CD14-positive monocyte (primary cell): ENCODE measurements around the gene TSPAN7. TPM values are rescaled to one million over a fixed set of nuclear protein-coding genes. Genes with fewer than 3 reads are reported as not detected.

Experiments
- DNase-seq, 3 donors: peaks; one replicate each; pipeline ENCODE4 v3.0.0-alpha.2; 2011 to 2022
- H2AFZ ChIP-seq: 2 replicates; pipeline ENCODE4 v1.6.0; 2012; ENCODE audit warnings: mild to moderate bottlenecking, low read depth, low read length, inconsistent platforms; ENCODE audit not compliant: insufficient read depth, poor library complexity, severe bottlenecking
- H3K27ac ChIP-seq, 2 donors: 1 replicate in 1 of 2; 2 replicates in 1 of 2; pipeline ENCODE4 v1.5.1; 2012 to 2013; ENCODE audit warnings: low read length in 2 of 2, control low read depth in 1 of 2, inconsistent platforms in 1 of 2, low read depth in 1 of 2, mild to moderate bottlenecking in 1 of 2
- H3K27me3 ChIP-seq, 2 donors: one replicate each; pipeline versions ENCODE4 v1.6.0 to v1.6.1; 2011 to 2013; ENCODE audit warnings: low read length in 2 of 2; ENCODE audit not compliant: control insufficient read depth in 2 of 2, insufficient read depth in 2 of 2
- H3K36me3 ChIP-seq, 2 donors: replicated peaks in 1 of 2; 1 replicate in 1 of 2; 2 replicates in 1 of 2; pipeline versions ENCODE4 v1.5.1 to v1.6.1; 2012 to 2013; ENCODE audit warnings: low read length in 2 of 2, control low read depth in 1 of 2, inconsistent platforms in 1 of 2, mild to moderate bottlenecking in 1 of 2; ENCODE audit not compliant: insufficient read depth in 2 of 2, control insufficient read depth in 1 of 2
- H3K4me1 ChIP-seq, 2 donors: 1 replicate in 1 of 2; 2 replicates in 1 of 2; pipeline versions ENCODE4 v1.5.1 to v1.6.1; 2012 to 2013; ENCODE audit warnings: low read length in 2 of 2, control low read depth in 1 of 2, inconsistent platforms in 1 of 2, mild to moderate bottlenecking in 1 of 2, moderate library complexity in 1 of 2; ENCODE audit not compliant: insufficient read depth in 2 of 2, control insufficient read depth in 1 of 2
- H3K4me2 ChIP-seq: replicated peaks from 2 replicates; pipeline ENCODE3; 2012; ENCODE audit warnings: low read length, moderate library complexity, mild to moderate bottlenecking; ENCODE audit not compliant: poor library complexity, severe bottlenecking; ENCODE audit errors: extremely low read depth
- H3K4me3 ChIP-seq, 3 experiments: fragments of 200-600 bp in 1 of 3; sonication (generic) in 1 of 3; replicated peaks in 1 of 3; 1 replicate in 2 of 3; 2 replicates in 1 of 3; pipeline ENCODE4 v1.5.1; 2011 to 2013; ENCODE audit warnings: low read length in 3 of 3, mild to moderate bottlenecking in 3 of 3, control low read depth in 2 of 3, low read depth in 2 of 3, inconsistent platforms in 1 of 3, moderate library complexity in 1 of 3
- H3K79me2 ChIP-seq: 2 replicates; pipeline ENCODE4 v1.6.0; 2012; ENCODE audit warnings: mild to moderate bottlenecking, control low read depth, inconsistent platforms, low read length, moderate library complexity; ENCODE audit not compliant: insufficient read depth
- H3K9ac ChIP-seq: 2 replicates; pipeline ENCODE4 v1.6.0; 2017; ENCODE audit warnings: low read length, mild to moderate bottlenecking; ENCODE audit not compliant: insufficient read depth, poor library complexity, severe bottlenecking
- H3K9me3 ChIP-seq, 2 donors: replicated peaks in 1 of 2; 1 replicate in 1 of 2; 2 replicates in 1 of 2; pipeline versions ENCODE4 v1.5.1 to v1.6.1; 2012 to 2013; ENCODE audit warnings: low read length in 2 of 2, control low read depth in 1 of 2; ENCODE audit not compliant: control insufficient read depth in 1 of 2, insufficient read depth in 1 of 2
- H4K20me1 ChIP-seq: 2 replicates; pipeline ENCODE4 v1.6.0; 2012; ENCODE audit warnings: mild to moderate bottlenecking, low read length, control low read depth, moderate library complexity; ENCODE audit not compliant: insufficient read depth
- H3K27ac Mint-ChIP-seq, 7 donors: one replicate each; pipeline ENCODE4 v1.8.0; 2020; ENCODE audit warnings: mild to moderate bottlenecking in 7 of 7, mixed read lengths in 7 of 7, moderate library complexity in 6 of 7, inconsistent platforms in 2 of 7
- H3K27me3 Mint-ChIP-seq, 3 donors: one replicate each; pipeline ENCODE4 v1.8.0; 2021 to 2022; ENCODE audit warnings: low read depth in 3 of 3, mild to moderate bottlenecking in 3 of 3, mixed read lengths in 3 of 3, moderate library complexity in 3 of 3, inconsistent platforms in 1 of 3
- H3K36me3 Mint-ChIP-seq, 2 donors: one replicate each; pipeline ENCODE4 v1.8.0; 2020; ENCODE audit warnings: mixed read lengths in 2 of 2, inconsistent platforms in 1 of 2, mild to moderate bottlenecking in 1 of 2
- H3K4me1 Mint-ChIP-seq: one replicate; pipeline ENCODE4 v1.8.0; 2020; ENCODE audit warnings: mild to moderate bottlenecking, mixed read lengths
- H3K4me3 Mint-ChIP-seq, 2 donors: one replicate each; pipeline ENCODE4 v1.8.0; 2020; ENCODE audit warnings: mild to moderate bottlenecking in 2 of 2, mixed read lengths in 2 of 2, moderate library complexity in 1 of 2
- H3K9me3 Mint-ChIP-seq, 7 donors: one replicate each; pipeline ENCODE4 v1.8.0; 2020 to 2022; ENCODE audit warnings: mixed read lengths in 7 of 7, mild to moderate bottlenecking in 6 of 7, moderate library complexity in 6 of 7, inconsistent platforms in 2 of 7
- CTCF ChIP-seq: fragments of 200-600 bp; IDR thresholded peaks from one replicate; pipeline ENCODE4 v1.8.0; 2022; ENCODE audit warnings: antibody characterized with exemption, mild to moderate bottlenecking
- WGBS: methylation state at CpG from one replicate; pipeline ENCODE4 v1.1.5; 2013; ENCODE audit warnings: missing lambda C conversion rate; ENCODE audit not compliant: insufficient coverage; 5-methylcytosine and 5-hydroxymethylcytosine counted together
- intact Hi-C, 2 donors: fragments of 100-400 bp; cut with micrococcal nuclease; formaldehyde crosslinking; loops; one replicate each; pipeline versions ENCODE4 v1.15.0 to v1.15.1; 2023
- polyA plus RNA-seq, 3 donors: library from polyadenylated mRNA; depleted of rRNA in 1 of 3; unstranded in 2 of 3; stranded (reverse) in 1 of 3; fragments of 300-500 nt in 2 of 3; fragments of >200 nt in 1 of 3; fragmentation: Illumina TruSeq in 2 of 3; gene quantifications; 1 replicate in 2 of 3; 2 replicates in 1 of 3; pipeline ENCODE4 v1.2.3, GENCODE V29; 2012 to 2021

TSPAN7 gene
- polyA plus RNA-seq, 3 donors = not detected

DNA sequence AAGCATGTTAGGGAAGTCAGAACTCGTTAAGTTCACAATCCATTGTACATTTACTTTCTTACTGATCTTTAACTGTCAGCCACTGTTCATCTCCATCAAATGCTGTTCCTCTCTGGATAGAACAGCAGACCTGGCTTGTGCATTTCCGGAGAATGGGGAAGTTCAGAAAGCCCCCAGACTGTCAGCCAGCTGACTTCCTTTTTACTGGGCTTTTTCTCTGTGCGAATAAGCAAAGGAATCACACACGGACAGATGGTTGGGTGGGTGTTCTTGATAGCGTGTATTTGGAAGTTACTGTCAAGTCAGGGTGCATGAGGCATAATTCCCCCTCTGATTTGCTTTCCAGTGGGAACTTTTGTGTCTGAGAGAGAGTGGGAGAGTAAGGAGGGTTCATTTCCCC is 56.8 kb downstream of the TSPAN7 start:
- Histone ChIP-seq H3K36me3 (no peaks in the 10 kb centered on the region), H3K27ac (no peak overlapping the region), H3K79me2 (no peaks in the 10 kb centered on the region), H2AFZ (no peak overlapping the region), H4K20me1 (no peaks in the 10 kb centered on the region), H3K4me3 (no peak overlapping the region), H3K27me3 (peaks cover 0 to 5% of the 10 kb centered on the region in 2 donors), H3K9ac (no peak overlapping the region), H3K4me1 (peaks cover 0 to 5% of the 10 kb centered on the region in 2 donors), H3K4me2 (no peak overlapping the region), H3K9me3 (no peaks in the 10 kb centered on the region)
- Mint-ChIP-seq H3K27me3 (peaks cover 0 to 8% (median 3%) of the 10 kb centered on the region in 3 donors), H3K36me3 (no peaks in the 10 kb centered on the region), H3K27ac (peak overlapping the region in 1 of 7 donors; percentile 69), H3K4me1 (peaks cover 9% of the 10 kb centered on the region), H3K9me3 (peaks cover 0 to 1% (median 0%) of the 10 kb centered on the region in 7 donors), H3K4me3 (no peak overlapping the region)
- DNase-seq = peak; percentile 24 to 62 (median 29)
- WGBS = 0% methylated on average over 2 of the region's 5 CpGs
- intact Hi-C loops = no loop called here
- no peak for TF ChIP-seq CTCF

DNA sequence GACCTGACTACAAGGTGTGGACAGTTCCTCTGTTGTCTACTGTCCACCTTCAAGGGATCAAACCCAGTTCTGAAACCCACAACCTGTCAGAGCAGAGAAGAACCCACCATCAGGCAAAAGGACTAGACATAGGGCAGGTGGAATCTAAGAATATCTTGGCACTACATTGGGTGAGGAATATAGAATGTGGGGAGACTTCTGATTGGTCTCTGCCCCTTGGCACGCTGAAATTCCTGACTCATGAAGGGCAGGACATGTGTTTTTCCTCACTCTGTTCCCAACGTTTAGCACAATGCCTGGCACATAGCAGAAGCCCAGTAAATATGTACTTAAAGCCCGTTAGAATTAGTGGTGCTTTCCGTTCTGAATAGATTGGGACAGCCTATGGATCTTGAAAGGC is 59.3 kb downstream of the TSPAN7 start:
- Histone ChIP-seq H4K20me1 (no peaks in the 10 kb centered on the region), H3K4me3 (no peak overlapping the region), H3K9me3 (no peaks in the 10 kb centered on the region), H3K9ac (no peak overlapping the region), H2AFZ (no peak overlapping the region), H3K4me2 (no peak overlapping the region), H3K36me3 (no peaks in the 10 kb centered on the region), H3K27me3 (peaks cover 0 to 5% of the 10 kb centered on the region in 2 donors), H3K79me2 (no peaks in the 10 kb centered on the region), H3K4me1 (peaks cover 0 to 5% of the 10 kb centered on the region in 2 donors), H3K27ac (no peak overlapping the region)
- peaks cover 0 to 1% (median 0%) of the 10 kb centered on the region in 7 donors for H3K9me3 Mint-ChIP-seq
- no peaks in the 10 kb centered on the region for H3K36me3 Mint-ChIP-seq
- H3K27me3 Mint-ChIP-seq = peaks cover 0 to 5% (median 4%) of the 10 kb centered on the region in 3 donors
- TF ChIP-seq CTCF = no peak
- whole genome bisulfite sequencing = 100% methylated on average over 1 of the region's 4 CpGs
- no peak overlapping the region for H3K27ac Mint-ChIP-seq
- intact Hi-C loops = no loop called here
- H3K4me3 Mint-ChIP-seq = no peak overlapping the region
- no peak for DNase-seq
- H3K4me1 Mint-ChIP-seq = peaks cover 11% of the 10 kb centered on the region
